Naive thymus-derived CD4-positive, alpha-beta T cell (primary cell): ENCODE results near the gene FOXL3. TPM values are rescaled to one million over a fixed set of nuclear protein-coding genes. Genes with fewer than 3 reads are reported as not detected.

Experiments
- ATAC-seq: fragments of 150-1000 bp; cut with Tn5 transposase; 2 replicates; pipeline ENCODE4 v1.10.0; 2021; ENCODE audit warnings: mild to moderate bottlenecking, moderate library complexity
- CTCF ChIA-PET: fragments of 350-600 bp; sonication (Branson Sonifier 250); formaldehyde crosslinking; loops from one replicate; lab custom pipeline; 2021; ENCODE audit warnings: antibody characterized with exemption; lab: Charles Lee
- POLR2A ChIA-PET: fragments of 350-600 bp; sonication (Branson Sonifier 250); formaldehyde crosslinking; loops from one replicate; lab custom pipeline; 2021; ENCODE audit warnings: antibody characterized with exemption, inconsistent platforms; lab: Charles Lee
- DNase-seq, 9 donors: peaks; one replicate each; pipeline versions ENCODE4 v3.0.0 to v3.0.0-alpha.2; 2020 to 2022; ENCODE audit warnings: mixed read lengths in 1 of 9
- H3K27ac ChIP-seq: one replicate; pipeline ENCODE4 v1.7.0; 2013; ENCODE audit warnings: mild to moderate bottlenecking, low read depth, low read length, moderate library complexity
- H3K27me3 ChIP-seq, 2 donors: one replicate each; pipeline ENCODE4 v1.7.0; 2013; ENCODE audit warnings: low read length in 2 of 2, mild to moderate bottlenecking in 2 of 2, moderate library complexity in 2 of 2; ENCODE audit not compliant: control insufficient read depth in 2 of 2, insufficient read depth in 2 of 2
- H3K36me3 ChIP-seq, 3 experiments: 1 replicate in 2 of 3; 2 replicates in 1 of 3; pipeline ENCODE4 v1.7.0; 2013; ENCODE audit warnings: low read length in 3 of 3, mild to moderate bottlenecking in 3 of 3, moderate library complexity in 1 of 3; ENCODE audit not compliant: insufficient read depth in 3 of 3, control insufficient read depth in 2 of 3
- H3K4me1 ChIP-seq, 2 donors: one replicate each; pipeline ENCODE4 v1.7.0; 2013; ENCODE audit warnings: low read length in 2 of 2, mild to moderate bottlenecking in 2 of 2, moderate library complexity in 1 of 2; ENCODE audit not compliant: control insufficient read depth in 2 of 2, insufficient read depth in 2 of 2
- H3K4me3 ChIP-seq: 2 replicates; pipeline ENCODE4 v1.7.0; 2013; ENCODE audit warnings: mild to moderate bottlenecking, low read length
- H3K9me3 ChIP-seq, 3 experiments: 1 replicate in 2 of 3; 2 replicates in 1 of 3; pipeline ENCODE4 v1.7.0; 2013; ENCODE audit warnings: low read length in 3 of 3; ENCODE audit not compliant: control insufficient read depth in 2 of 3
- H3K27ac Mint-ChIP-seq, 9 donors: one replicate each; pipeline ENCODE4 v1.8.0; 2020 to 2022; ENCODE audit warnings: mixed read lengths in 9 of 9, mild to moderate bottlenecking in 8 of 9, moderate library complexity in 5 of 9, inconsistent platforms in 2 of 9
- H3K27me3 Mint-ChIP-seq, 5 donors: one replicate each; pipeline ENCODE4 v1.8.0; 2021 to 2022; ENCODE audit warnings: mixed read lengths in 5 of 5, mild to moderate bottlenecking in 1 of 5
- H3K36me3 Mint-ChIP-seq, 5 donors: one replicate each; pipeline ENCODE4 v1.8.0; 2020 to 2022; ENCODE audit warnings: mixed read lengths in 5 of 5, mild to moderate bottlenecking in 3 of 5, inconsistent platforms in 1 of 5
- H3K4me1 Mint-ChIP-seq, 7 donors: one replicate each; pipeline ENCODE4 v1.8.0; 2020 to 2022; ENCODE audit warnings: mixed read lengths in 7 of 7, mild to moderate bottlenecking in 3 of 7, inconsistent platforms in 1 of 7
- H3K4me3 Mint-ChIP-seq, 10 donors: one replicate each; pipeline ENCODE4 v1.8.0; 2020 to 2022; ENCODE audit warnings: mild to moderate bottlenecking in 10 of 10, mixed read lengths in 10 of 10, moderate library complexity in 6 of 10, inconsistent platforms in 2 of 10
- H3K9me3 Mint-ChIP-seq, 11 donors: one replicate each; pipeline ENCODE4 v1.8.0; 2020 to 2022; ENCODE audit warnings: mixed read lengths in 11 of 11, mild to moderate bottlenecking in 4 of 11, inconsistent platforms in 1 of 11, moderate library complexity in 1 of 11
- intact Hi-C, 2 donors: fragments of 100-400 bp; cut with micrococcal nuclease; formaldehyde crosslinking; loops; one replicate each; pipeline ENCODE4 v1.15.1; 2023
- polyA plus RNA-seq, 2 donors: library from polyadenylated mRNA; unstranded; fragments of 300-500 nt; fragmentation: Illumina TruSeq; gene quantifications; one replicate each; pipeline ENCODE4 v1.2.3, GENCODE V29; 2021
- total RNA-seq, 6 experiments: library from RNA in 5 of 6; stranded (reverse) in 5 of 6; gene quantifications; 1 replicate in 5 of 6; 2 replicates in 1 of 6; pipeline ENCODE4 v1.2.3 and lab custom pipeline; 2021 to 2026

FOXL3 gene
- total and polyA plus RNA-seq, 7 experiments from 2014 or later: not detected

DNA sequence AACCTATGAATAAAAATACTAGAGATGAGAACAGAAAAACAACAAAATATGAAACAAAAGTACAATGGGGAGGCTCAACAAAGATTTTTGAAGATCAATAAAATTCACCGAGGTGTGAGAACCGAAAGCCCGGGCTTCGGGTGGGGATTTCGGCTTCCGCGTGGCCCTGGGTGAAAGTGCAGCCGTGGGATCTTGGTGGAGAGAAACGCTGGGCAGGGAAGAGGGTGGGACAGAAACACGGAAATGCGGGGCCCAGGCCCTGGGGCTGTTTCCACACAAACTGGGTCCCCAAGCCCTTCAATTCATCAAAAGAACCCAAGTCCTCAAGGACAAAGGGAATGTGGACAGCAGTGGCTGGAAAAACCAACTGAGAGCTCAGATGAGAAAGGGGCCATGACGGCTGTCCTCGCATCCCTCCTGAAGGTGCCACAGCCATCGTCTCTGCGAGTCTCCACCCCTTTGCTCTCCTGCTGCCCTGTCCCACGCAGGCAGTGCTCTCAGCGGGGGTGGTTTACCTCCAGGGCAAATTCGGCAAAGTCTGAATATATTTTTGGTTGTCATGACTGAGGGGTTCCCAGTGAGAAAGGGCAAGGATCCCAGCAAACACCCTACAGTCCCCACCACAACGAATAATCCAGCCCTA, 19.7 kb downstream of the FOXL3 start:
- DNase-seq: no peak
- Mint-ChIP-seq H3K9me3 (peaks cover 0 to 6% (median under 1%) of the 10 kb centered on the region in 11 donors), H3K4me3 (no peak overlapping the region), H3K27me3 (peaks cover 9 to 26% (median 24%) of the 10 kb centered on the region in 5 donors), H3K27ac (no peak overlapping the region), H3K4me1 (peaks cover 0 to 3% (median 0%) of the 10 kb centered on the region in 7 donors), H3K36me3 (no peaks in the 10 kb centered on the region)
- Histone ChIP-seq H3K4me1 (no peaks in the 10 kb centered on the region), H3K27ac (no peak overlapping the region), H3K9me3 (no peaks in the 10 kb centered on the region), H3K27me3 (no peaks in the 10 kb centered on the region), H3K36me3 (no peaks in the 10 kb centered on the region), H3K4me3 (no peak overlapping the region)
- ATAC-seq: no peak
- CTCF ChIA-PET: no interaction called here
- intact Hi-C loops: no loop called here
- POLR2A ChIA-PET: no interaction called here

DNA sequence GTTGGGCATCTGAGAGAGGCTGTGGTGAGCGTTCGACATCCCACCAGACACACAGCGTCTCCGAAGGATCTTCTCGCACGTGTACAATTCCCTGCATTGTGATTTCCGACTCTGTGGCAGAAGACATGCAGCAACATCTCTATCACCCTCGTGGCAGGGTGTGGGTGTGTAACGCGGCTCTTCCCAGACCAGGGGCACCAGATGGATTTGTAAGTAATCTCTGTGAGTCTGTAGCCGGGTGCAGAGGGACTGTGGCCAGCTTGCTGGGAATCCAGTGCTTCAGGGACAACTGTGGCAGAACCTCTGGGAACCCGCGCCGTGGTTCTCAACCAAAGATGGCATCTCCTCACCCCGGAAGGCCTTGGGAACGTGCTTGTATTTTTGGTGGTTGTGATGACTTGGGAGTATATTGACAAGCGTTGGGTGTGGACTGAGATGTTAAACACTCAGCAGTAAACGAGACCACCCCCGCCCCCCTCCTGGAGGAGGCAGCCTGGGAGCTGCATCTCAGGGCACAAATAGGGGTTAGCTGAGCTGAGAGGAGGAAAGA, 21.2 kb downstream of the FOXL3 start:
- Histone ChIP-seq H3K27ac (no peak overlapping the region), H3K27me3 (peaks cover 0 to 4% of the 10 kb centered on the region in 2 donors), H3K36me3 (no peaks in the 10 kb centered on the region), H3K9me3 (no peaks in the 10 kb centered on the region), H3K4me1 (no peaks in the 10 kb centered on the region), H3K4me3 (no peak overlapping the region)
- peaks cover 0 to 10% (median 3%) of the 10 kb centered on the region in 11 donors for H3K9me3 Mint-ChIP-seq
- H3K27ac Mint-ChIP-seq: no peak overlapping the region
- no peak for ATAC-seq
- intact Hi-C loops: no loop called here
- peaks cover 21 to 41% (median 34%) of the 10 kb centered on the region in 5 donors for H3K27me3 Mint-ChIP-seq
- POLR2A ChIA-PET: no interaction called here
- H3K4me1 Mint-ChIP-seq: peaks cover 0 to 3% (median 0%) of the 10 kb centered on the region in 7 donors
- H3K4me3 Mint-ChIP-seq: no peak overlapping the region
- H3K36me3 Mint-ChIP-seq: peaks cover 0 to 4% (median 0%) of the 10 kb centered on the region in 5 donors
- CTCF ChIA-PET: interaction anchor here (0.5 kb wide), 1 partner anchor 562 kb away, joined by 4 read pairs; no protein-coding TSS in a partner anchor
- DNase-seq: no peak

DNA sequence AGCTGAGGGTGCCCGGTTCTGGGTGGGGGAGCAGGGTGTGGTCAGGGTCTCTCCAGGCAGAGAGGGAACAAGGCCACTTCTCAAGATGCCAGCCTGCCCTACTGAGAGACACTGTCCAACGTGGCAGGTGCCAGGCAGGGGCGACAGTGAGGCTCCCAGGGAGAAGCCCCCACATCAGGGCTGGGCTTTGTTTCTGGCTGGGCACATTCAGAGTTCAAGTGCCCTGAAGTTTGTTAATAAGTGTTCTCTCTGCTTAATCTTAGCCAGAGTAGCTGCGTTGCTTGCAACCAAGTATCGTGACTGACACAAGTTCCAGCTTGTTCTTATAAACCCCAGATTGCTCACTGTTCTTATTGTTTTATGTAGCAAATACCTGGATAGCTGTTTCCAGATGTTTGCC, 21.8 kb downstream of the FOXL3 start:
- Histone ChIP-seq H3K36me3 (no peaks in the 10 kb centered on the region), H3K27me3 (peaks cover 0 to 4% of the 10 kb centered on the region in 2 donors), H3K4me1 (no peaks in the 10 kb centered on the region), H3K4me3 (no peak overlapping the region), H3K9me3 (no peaks in the 10 kb centered on the region), H3K27ac (no peak overlapping the region)
- Mint-ChIP-seq H3K4me1 (peaks cover 0 to 3% (median 0%) of the 10 kb centered on the region in 7 donors), H3K27ac (no peak overlapping the region), H3K4me3 (no peak overlapping the region), H3K9me3 (peaks cover 0 to 10% (median 3%) of the 10 kb centered on the region in 11 donors), H3K27me3 (peaks cover 24 to 46% (median 37%) of the 10 kb centered on the region in 5 donors), H3K36me3 (peaks cover 0 to 4% (median 0%) of the 10 kb centered on the region in 5 donors)
- no peak for DNase-seq
- intact Hi-C loops: no loop called here
- no peak for ATAC-seq
- ChIA-PET POLR2A (no interaction called here), CTCF (no interaction called here)

DNA sequence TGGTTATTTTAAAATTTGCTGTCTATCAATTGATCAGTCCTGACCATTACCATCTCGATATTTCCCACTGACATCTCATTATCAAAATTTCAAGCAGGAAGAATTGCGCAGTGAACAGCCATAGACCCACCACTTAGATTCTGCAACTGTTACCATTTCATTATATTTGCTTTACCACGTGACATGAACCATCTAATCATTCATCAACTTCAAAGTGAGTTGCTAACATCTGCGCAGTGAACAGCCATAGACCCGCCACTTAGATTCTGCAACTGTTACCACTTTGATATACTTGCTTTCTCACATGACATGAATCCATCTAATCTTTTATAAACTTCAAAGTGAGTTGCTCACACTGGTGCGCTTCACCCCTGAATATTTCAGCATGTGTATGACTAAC, 22.5 kb downstream of the FOXL3 start:
- Mint-ChIP-seq H3K27me3 (peaks cover 30 to 52% (median 43%) of the 10 kb centered on the region in 5 donors), H3K36me3 (peaks cover 0 to 4% (median 0%) of the 10 kb centered on the region in 5 donors), H3K9me3 (peaks cover 0 to 10% (median 3%) of the 10 kb centered on the region in 11 donors), H3K27ac (no peak overlapping the region), H3K4me3 (no peak overlapping the region), H3K4me1 (peaks cover 0 to 5% (median 0%) of the 10 kb centered on the region in 7 donors)
- Histone ChIP-seq H3K27me3 (peaks cover 0 to 4% of the 10 kb centered on the region in 2 donors), H3K9me3 (no peaks in the 10 kb centered on the region), H3K4me3 (no peak overlapping the region), H3K27ac (no peak overlapping the region), H3K36me3 (no peaks in the 10 kb centered on the region), H3K4me1 (no peaks in the 10 kb centered on the region)
- intact Hi-C loops: no loop called here
- ChIA-PET CTCF (no interaction called here), POLR2A (no interaction called here)
- ATAC-seq (no peak), DNase-seq (no peak)

DNA sequence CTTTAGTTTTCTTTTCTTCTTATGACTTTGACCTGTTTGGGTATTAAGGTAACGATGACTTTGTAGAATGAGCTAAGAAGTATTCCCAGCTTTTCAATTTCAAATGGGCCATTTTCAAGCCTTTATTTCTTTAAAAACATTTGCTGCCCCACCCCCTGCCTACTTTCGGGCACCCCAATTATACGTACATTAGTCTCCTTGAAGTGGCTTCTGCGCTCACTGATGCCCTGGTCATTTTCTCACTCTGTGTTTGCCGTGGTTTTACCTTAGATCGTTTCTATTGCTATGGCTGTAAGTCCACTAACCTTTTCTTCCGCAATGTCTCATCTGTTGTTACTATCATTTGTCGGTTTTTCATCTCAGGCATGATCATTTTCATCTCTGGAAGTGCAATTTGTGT, 24.9 kb downstream of the FOXL3 start:
- Mint-ChIP-seq H3K27ac (no peak overlapping the region), H3K4me3 (no peak overlapping the region), H3K9me3 (peaks cover 0 to 9% (median 3%) of the 10 kb centered on the region in 11 donors), H3K36me3 (peaks cover 0 to 4% (median 0%) of the 10 kb centered on the region in 5 donors), H3K4me1 (peaks cover 0 to 8% (median 0%) of the 10 kb centered on the region in 7 donors), H3K27me3 (peaks cover 42 to 75% (median 59%) of the 10 kb centered on the region in 5 donors)
- no peaks in the 10 kb centered on the region for H3K4me1 ChIP-seq
- no peaks in the 10 kb centered on the region for H3K36me3 ChIP-seq
- POLR2A ChIA-PET: no interaction called here
- H3K9me3 ChIP-seq: no peaks in the 10 kb centered on the region
- H3K27ac ChIP-seq: no peak overlapping the region
- peaks cover 0 to 4% of the 10 kb centered on the region in 2 donors for H3K27me3 ChIP-seq
- no peak for ATAC-seq
- CTCF ChIA-PET: interaction anchor here (0.6 kb wide), 1 partner anchor 83 kb away, joined by 3 read pairs; no protein-coding TSS in a partner anchor
- no peak overlapping the region for H3K4me3 ChIP-seq
- intact Hi-C loops: no loop called here
- no peak for DNase-seq

DNA sequence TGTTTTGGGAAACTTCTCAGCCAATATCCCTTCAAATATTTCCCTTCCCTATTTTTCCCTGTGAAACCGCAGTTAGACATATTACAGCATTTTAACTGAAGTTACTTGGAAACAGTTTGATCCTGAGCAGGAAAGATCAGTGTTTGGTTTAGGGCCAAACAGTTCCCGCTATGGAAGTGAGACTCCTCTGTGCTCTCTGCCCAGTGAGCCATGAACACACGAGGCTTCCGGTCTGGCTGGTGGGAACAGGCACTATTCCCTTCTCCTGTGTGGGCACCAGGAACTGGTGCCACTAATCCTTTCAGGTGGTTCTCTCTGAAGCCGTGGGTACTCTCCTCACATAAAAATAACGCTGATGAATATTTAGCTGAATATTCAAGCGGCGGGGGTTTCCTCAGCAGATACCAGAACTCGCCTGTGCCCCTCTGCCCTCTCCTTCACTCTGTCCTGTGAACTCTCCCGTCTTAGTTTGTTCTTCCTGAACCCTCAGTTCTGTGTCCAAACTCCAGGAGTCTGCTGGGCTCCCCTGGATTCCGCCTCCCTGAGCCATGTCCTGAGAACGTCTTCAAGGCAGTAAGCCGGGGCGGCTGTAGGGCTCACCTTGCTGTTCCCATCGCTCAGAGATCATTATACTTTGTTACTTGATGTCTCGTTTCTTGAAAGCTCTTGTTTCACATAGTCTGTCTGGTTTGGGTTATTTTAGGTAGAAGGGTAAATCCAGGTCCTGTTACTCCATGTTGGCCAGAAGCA, 25.7 kb downstream of the FOXL3 start:
- ChIA-PET CTCF (no interaction called here), POLR2A (no interaction called here)
- peaks cover 0 to 9% (median 3%) of the 10 kb centered on the region in 11 donors for H3K9me3 Mint-ChIP-seq
- H3K27me3 Mint-ChIP-seq: peaks cover 42 to 81% (median 61%) of the 10 kb centered on the region in 5 donors
- intact Hi-C loops: no loop called here
- Histone ChIP-seq H3K4me1 (no peaks in the 10 kb centered on the region), H3K4me3 (no peak overlapping the region), H3K27ac (no peak overlapping the region), H3K27me3 (peaks cover 0 to 4% of the 10 kb centered on the region in 2 donors), H3K9me3 (no peaks in the 10 kb centered on the region), H3K36me3 (no peaks in the 10 kb centered on the region)
- DNase-seq (no peak), ATAC-seq (no peak)
- H3K27ac Mint-ChIP-seq: no peak overlapping the region
- H3K36me3 Mint-ChIP-seq: peaks cover 0 to 4% (median 0%) of the 10 kb centered on the region in 5 donors
- H3K4me1 Mint-ChIP-seq: peaks cover 0 to 8% (median 0%) of the 10 kb centered on the region in 7 donors
- H3K4me3 Mint-ChIP-seq: no peak overlapping the region
